GM19025 (cell line): ENCODE measurements around the gene CCDC85C.
A peak's percentile ranks its signal among the peaks of the same experiment; 100 is the strongest.

Experiments used
- ATAC-seq: cut with Tn5 transposase; IDR thresholded peaks from one replicate; pipeline ENCODE4 v1.9.1; 2021; ENCODE audit warnings: mild to moderate bottlenecking, low read depth, moderate library complexity; ENCODE audit not compliant: unreplicated experiment

Gene CCDC85C

DNA sequence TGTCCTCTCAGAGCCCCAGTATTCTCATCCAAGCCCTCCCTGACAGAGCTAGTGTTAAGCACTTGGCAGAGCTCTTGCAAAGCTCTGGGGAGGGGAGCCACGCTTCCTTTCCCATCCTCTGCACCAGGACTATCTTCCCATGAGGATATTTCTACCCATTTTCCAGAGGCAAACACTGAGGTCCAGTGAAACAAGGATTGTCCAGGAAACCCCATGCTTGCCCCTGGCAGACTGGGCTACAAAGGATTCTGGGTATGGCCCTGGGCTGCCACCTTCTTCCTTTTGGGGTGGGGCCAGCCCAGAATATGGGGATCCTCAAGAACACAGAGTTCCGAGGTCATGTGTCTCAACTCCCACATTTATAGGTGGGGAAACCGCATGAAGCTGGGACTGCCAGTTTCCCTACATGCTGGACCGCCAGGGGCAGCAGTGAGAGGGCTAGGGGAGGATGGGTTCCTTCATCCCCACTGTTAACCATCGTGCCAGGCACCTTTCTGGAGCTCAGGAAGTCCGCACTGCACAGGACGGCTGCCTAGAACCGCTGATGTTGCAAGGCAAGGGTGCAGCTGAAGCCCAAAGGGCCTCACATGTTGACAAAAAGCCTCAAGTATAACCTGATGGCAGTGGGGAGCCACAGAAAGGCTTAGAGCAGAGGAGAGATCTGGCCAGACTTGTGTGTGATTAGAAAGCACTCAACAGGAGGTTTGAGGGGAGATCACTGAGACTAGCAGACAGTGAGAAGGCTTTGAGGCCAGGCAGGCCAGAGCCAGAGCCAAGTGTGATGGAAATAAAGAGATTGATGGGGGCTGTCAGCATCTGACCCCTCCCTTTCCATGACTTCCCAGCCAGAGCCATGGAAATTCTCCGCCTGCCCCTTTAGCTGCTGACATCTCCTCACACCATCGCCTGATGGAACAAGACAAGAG lies 5.5 kb upstream of the CCDC85C start:
- ATAC-seq = no peak

- no peak for ATAC-seq
These were observed 4.6 kb upstream of the CCDC85C start for GRCh38 chr14:99608591-99608990.

GRCh38 chr14:99606359-99606758 lies 2.4 kb upstream of the CCDC85C start:
- ATAC-seq = no peak

DNA sequence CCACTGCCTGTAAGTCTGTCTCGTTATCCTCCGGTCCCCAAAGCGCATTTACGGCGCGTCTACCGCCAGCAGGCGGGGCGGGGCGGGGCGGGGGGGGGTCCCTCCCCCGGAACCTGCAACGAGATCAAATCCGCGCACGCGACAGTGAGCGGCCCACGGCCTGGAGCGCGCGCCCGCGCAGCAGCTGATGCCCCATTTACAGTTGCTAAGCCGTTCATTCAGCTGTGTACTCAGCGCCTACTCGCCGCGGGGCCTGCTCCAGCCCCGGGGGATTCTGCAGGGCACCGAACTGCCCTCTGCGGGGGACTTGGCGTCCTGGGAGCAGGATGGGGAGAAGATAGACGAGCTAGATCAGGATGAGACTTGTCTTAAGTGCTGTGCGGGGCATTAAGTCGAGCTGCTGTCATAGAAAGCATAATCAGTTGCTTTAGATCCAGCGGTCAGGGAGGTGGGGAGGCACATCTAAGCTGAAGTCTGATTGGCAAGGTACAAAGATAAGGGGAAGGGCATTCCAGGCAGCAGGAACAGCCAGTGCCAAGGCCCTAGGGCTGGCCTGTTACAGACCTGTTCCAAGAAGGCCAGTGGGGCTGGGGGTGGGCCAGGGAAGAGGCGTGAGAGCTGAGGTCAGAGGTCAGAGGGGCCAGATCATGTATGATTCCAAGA lies 1.4 kb upstream of the CCDC85C start:
- no peak for ATAC-seq

- no peak for ATAC-seq
These were observed 825 bp upstream of the CCDC85C start for GRCh38 chr14:99604766-99605298.

GRCh38 chr14:99604278-99604765 lies 315 bp upstream of the CCDC85C start:
- peak; percentile 92 for ATAC-seq

- no peak for ATAC-seq
These were observed 1.1 kb downstream of the CCDC85C start for GRCh38 chr14:99602788-99603415.

- no peak for ATAC-seq
These were observed 1.8 kb downstream of the CCDC85C start for GRCh38 chr14:99602054-99602787.

DNA sequence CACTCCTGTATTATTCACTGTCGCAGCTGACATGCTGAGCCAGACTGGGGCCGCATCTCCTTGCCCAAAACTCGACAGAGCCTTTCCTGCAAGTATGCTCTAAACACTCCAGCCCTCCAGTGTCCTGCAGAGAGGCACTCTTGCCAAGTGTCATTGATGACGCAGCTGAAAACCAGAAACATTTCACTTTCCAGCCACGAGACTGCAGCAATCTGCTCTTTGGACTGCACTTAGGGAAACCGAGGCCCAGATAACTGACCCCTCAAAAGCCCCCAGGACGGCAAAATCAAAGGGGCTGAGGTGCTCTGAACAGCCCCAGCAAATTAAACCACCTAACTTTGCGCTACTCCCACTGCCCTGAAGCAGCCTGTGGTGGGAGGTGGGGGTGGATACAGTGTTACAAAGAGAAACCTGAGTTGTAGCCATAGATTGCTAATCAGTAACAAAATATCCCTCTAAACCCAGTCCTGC lies 2.6 kb downstream of the CCDC85C start:
- no peak for ATAC-seq

DNA sequence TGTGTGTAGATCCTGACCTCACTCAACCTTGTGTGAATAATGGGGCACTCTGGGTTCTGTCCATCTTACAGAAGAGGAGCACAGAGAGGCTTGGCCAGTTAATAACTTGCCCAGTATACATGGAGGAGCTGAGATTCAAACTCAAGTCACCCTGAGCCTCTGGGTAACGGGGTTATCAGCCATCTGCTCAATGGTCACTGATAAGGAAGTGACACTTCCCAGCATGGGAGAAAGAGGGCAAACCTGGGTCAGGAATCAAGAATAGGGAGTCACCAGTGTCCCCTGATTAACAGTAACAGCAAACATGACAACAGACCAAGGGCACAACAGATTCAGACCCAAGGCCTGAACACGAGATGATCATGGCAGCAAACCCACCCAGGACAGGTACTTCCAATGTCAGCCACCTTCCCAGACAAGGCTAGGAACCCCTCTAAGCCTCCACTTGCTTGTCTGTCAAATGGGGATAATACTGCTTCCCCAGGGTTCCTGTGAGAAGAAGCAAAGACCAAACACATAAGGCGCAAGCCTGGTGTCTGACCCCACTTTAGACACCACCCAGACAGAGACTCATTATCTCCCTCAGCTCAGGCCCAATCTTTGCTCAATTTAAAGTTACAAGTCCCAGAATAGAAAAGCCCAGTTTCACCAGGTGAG lies 3.6 kb downstream of the CCDC85C start:
- no peak for ATAC-seq

DNA sequence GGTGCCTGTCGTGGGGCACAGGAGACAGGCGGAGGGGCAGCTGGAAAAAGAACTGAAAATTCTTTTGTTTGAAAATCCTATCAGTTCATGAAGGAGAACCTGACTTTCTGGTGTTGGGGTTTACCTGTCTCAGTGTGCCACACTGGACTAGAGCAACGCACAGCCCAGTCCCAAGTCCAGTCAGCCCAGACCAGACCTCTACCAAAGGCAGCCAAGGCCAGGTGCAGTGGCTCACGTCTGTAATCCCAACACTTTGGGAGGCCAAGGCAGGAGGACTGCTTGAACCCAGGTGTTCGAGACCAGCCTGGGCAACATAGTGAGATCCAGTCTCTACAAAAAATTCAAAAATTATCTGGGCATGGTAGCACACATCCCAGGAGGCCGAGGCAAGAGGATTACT lies 4.6 kb downstream of the CCDC85C start:
- ATAC-seq = no peak

GRCh38 chr14:99598774-99599173 lies 5.2 kb downstream of the CCDC85C start:
- no peak for ATAC-seq

GRCh38 chr14:99597911-99598600 lies 6.0 kb downstream of the CCDC85C start:
- no peak for ATAC-seq

DNA sequence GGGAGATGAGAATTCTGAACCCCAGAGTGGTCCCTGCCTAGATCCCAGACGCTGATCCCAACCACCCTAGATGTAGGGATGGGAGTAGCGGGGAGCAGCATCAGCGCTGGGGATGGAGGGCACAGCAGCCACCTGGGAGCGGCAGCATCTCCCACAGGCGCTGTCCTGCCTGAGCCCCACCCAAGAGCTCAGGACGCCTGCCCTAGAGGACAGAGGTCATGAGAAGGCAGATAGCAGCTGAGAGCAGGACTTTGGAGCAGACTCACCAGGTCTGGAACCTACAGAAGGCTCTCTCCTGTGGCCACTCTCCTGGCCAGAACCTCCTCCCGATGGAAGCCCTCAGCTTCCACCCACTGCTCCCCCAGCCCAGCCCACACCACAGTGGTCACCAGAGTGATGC lies 7.2 kb downstream of the CCDC85C start:
- no peak for ATAC-seq

DNA sequence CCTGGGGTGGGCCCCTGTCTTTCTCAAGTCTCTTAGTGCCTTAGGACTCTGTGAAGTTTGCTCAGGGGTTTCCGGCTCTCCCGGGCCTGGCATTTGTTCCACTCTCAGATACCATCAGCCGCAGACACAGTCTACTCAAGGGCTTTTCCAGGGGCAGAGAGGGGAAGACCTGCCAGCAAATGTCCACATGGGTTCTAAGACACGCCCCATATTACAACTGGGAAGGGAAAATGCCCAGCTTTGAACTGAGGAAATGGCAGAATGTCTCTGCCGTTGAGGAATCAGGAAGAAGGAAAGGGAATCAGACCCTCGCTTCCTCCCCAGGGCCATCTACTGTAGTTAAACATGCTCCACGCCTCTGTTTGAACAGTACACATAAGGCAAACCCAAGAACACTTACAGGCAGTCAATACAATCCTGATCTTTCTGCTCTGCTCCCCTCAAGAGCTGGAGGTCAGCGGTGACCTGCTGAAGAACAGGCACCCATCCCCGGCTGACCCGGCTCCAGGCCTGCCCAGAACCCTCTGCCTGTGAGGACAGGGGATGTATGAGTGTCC lies 7.9 kb downstream of the CCDC85C start:
- no peak for ATAC-seq

DNA sequence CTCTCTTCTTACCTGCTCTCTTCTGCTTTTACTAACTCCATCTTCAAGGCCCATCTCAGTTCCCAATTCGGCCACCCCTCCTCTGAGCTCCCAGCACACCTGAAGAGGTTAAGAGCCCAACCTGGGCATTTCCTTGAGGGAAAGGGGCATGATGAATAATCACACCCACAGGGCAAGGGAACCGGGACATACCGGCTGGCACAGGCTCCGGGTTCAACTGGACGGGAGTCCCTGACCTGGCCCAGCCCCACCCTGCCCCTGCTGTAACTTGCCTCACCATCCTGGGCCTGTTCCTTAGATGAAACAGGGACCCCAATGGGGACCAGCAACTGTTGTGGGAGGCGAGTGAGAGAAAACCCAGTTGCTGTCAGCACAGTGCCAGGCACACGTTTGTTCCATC lies 8.5 kb downstream of the CCDC85C start:
- ATAC-seq = no peak

DNA sequence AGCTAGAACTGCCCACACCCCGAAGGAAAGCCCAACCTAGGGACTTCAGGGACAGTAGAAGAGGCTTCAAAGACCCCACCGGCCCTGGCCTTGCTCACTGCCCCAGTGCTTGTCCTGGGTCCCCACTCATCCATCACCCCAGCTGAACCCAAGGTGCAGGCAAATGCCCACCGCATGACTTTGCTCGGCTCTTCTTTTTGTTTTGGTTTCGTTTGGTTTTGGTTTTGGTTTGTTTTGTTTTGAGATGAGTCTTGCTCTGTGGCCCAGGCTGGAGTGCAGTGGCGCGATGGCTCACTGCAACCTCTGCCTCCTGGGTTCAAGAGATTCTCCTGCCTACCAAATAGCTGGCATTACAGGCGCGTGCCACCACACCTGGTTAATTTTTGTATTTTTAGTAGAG lies 9.0 kb downstream of the CCDC85C start:
- peak; percentile 96 for ATAC-seq

DNA sequence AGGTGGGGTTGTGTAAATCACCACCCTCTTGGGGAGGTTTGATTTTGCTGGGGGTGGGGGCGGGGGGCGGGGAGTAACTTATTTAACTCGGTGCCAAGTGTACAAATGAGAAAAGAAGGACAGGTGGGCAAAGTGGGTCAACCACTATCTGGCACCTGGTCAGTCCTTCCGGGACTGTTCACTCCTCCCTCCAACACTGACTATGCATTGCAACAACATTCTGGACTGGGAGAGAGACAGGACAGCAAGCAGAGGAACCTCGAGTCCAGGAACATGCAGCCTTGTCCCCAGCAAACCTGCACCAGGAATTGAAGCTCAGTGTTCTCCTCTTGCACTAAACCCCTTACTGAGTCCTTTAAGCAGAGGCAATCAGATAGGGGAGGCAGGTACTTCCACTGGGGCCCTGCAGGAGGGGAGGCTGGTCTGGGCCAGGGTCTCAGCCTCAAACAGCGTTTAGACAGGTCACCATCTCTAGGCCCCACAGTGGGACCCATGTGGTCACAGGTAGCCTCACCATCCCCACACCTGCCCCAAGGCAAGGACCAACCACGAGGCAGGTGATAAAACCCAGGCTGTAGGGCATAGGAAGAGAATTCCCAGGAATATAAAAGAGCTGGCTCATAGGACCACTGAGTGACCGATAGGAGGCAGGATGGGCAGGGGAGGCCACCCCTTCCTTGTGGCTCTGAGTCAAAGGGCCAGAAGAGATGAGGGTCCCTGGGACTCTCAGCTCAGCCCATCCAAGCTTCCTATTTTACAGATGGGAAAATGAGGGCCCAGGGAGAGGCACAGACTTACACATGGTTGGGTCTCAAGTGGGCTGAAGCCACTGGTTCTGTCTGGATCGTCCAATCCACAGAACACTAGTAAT lies 9.8 kb downstream of the CCDC85C start:
- ATAC-seq = no peak
